Activated naive CD4-positive, alpha-beta T cell treated with anti-CD3 and anti-CD28 coated beads for 36 hours (primary cell): ENCODE data around the gene EIF3L. TPM values are rescaled to one million over a fixed set of nuclear protein-coding genes. Genes with fewer than 3 reads are reported as not detected.

Experiments used
- CTCF ChIA-PET: fragments of 350-600 bp; sonication (Branson Sonifier 250); formaldehyde crosslinking; loops from one replicate; lab custom pipeline; 2021; ENCODE audit warnings: antibody characterized with exemption; lab: Charles Lee
- DNase-seq: peaks from one replicate; pipeline ENCODE4 v3.0.0-alpha.2; 2020
- H3K27ac Mint-ChIP-seq: one replicate; pipeline ENCODE4 v1.8.0; 2021; ENCODE audit warnings: mild to moderate bottlenecking, mixed read lengths
- H3K27me3 Mint-ChIP-seq: one replicate; pipeline ENCODE4 v1.8.0; 2021; ENCODE audit warnings: low read depth, mixed read lengths
- H3K36me3 Mint-ChIP-seq: one replicate; pipeline ENCODE4 v1.8.0; 2021; ENCODE audit warnings: low read depth, mixed read lengths
- H3K4me1 Mint-ChIP-seq: one replicate; pipeline ENCODE4 v1.8.0; 2021; ENCODE audit warnings: low read depth, mixed read lengths
- H3K4me3 Mint-ChIP-seq: one replicate; pipeline ENCODE4 v1.8.0; 2021; ENCODE audit warnings: mild to moderate bottlenecking, moderate library complexity, mixed read lengths
- H3K9me3 Mint-ChIP-seq: one replicate; pipeline ENCODE4 v1.8.0; 2021; ENCODE audit warnings: mixed read lengths
- intact Hi-C: fragments of 100-400 bp; cut with micrococcal nuclease; formaldehyde crosslinking; loops from one replicate; pipeline ENCODE4 v1.15.1; 2023
- total RNA-seq, 2 experiments: library from RNA; stranded (reverse); gene quantifications; one replicate each; pipeline ENCODE4 v1.2.3, GENCODE V29; 2021

Gene EIF3L
- total RNA-seq, 2 experiments from 2014 or later, result 776 to 797 TPM

DNA sequence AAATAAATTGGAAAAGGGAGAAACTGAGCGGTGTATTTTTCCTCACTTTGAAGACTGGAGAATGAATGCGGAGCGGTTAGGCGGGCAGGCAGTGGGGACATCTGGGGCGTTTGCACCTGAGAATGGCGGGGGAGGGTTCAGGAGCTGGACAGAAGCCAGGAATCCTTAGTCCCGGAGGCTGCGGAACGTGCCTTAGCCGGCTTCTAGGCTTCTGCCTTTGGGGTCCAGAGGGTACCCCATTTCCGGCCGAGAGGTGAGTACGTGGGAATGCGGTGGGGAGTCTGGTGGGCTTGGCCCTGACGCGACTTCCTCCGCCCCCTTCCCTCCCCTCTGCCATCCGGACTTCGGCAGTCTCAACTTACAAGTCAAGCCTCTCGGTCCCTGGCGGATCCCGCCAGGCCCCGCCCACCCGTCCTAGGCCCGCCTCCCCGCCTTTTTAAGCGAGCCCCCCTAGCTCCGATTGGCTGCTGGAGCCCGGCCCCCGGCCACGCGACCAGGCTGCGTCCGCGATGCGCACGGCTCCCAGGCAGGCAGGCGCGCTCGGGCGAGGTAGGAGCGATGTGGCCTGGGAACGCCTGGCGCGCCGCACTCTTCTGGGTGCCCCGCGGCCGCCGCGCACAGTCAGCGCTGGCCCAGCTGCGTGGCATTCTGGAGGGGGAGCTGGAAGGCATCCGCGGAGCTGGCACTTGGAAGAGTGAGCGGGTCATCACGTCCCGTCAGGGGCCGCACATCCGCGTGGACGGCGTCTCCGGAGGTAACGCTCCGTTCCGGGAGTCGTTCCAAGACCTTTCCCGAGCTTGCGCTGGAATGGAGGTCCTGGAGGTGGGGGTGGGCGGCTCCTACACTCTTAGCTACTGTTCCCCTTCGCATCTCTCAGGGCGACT lies 41.6 kb upstream of the EIF3L start, which contains the start of gene GCAT:
GCAT (plus strand) TSS at position 525 of the 884 bp plus-strand sequence; CDS start at position 559, 34 bp downstream.
- CTCF ChIA-PET, result interaction anchor here (0.5 to 4.3 kb wide), 7 partner anchors 11 to 164 kb away, joined by 3 to 51 read pairs (median 4); partner anchors contain the start of gene ANKRD54
- H3K4me1 Mint-ChIP-seq, result peaks cover 45% of the 10 kb centered on the region
- H3K27me3 Mint-ChIP-seq, result peaks cover 48% of the 10 kb centered on the region
- intact Hi-C loops, result loop anchor here (1.0 to 5.0 kb wide), 5 partner anchors 11 to 200 kb away; partner anchors contain the start of genes ANKRD54, GGA1 and LGALS1
- H3K27ac Mint-ChIP-seq, result peak within 1 kb of the TSS; percentile 61
- no peaks in the 10 kb centered on the region for H3K9me3 Mint-ChIP-seq
- peak; percentile 96 for DNase-seq
- H3K4me3 Mint-ChIP-seq, result peak within 1 kb of the TSS; percentile 80
- H3K36me3 Mint-ChIP-seq, result peaks cover 1% of the 10 kb centered on the region

DNA sequence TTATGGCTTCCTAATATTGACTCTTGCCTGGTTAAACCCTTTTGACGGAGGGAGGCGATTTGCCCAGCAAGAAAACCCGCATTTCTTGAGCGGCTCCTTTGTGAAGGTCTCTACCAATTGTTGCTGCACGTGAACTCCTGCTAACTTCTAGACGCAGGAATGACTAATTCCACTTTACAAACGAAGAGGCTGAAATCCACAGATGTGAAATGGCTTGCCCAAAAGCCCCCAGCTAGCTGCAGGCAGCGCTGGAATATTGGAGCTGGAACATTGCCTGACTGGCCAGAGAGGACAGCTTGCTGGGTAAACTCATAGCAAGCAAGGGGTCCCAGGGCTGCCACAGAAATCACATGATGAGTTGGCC lies 40.9 kb upstream of the EIF3L start:
- peak overlapping the region; percentile 80 for H3K4me3 Mint-ChIP-seq
- H3K27ac Mint-ChIP-seq, result no peak overlapping the region
- intact Hi-C loops, result loop anchor here (5.0 kb wide), 3 partner anchors 131 to 201 kb away; partner anchors contain the start of genes GGA1 and LGALS1
- peaks cover 39% of the 10 kb centered on the region for H3K4me1 Mint-ChIP-seq
- no peak for DNase-seq
- no peaks in the 10 kb centered on the region for H3K9me3 Mint-ChIP-seq
- peaks cover 1% of the 10 kb centered on the region for H3K36me3 Mint-ChIP-seq
- CTCF ChIA-PET, result interaction anchor here (0.6 to 4.3 kb wide), 5 partner anchors 10 to 127 kb away, joined by 3 to 51 read pairs (median 4); no protein-coding TSS in a partner anchor
- peaks cover 42% of the 10 kb centered on the region for H3K27me3 Mint-ChIP-seq

DNA sequence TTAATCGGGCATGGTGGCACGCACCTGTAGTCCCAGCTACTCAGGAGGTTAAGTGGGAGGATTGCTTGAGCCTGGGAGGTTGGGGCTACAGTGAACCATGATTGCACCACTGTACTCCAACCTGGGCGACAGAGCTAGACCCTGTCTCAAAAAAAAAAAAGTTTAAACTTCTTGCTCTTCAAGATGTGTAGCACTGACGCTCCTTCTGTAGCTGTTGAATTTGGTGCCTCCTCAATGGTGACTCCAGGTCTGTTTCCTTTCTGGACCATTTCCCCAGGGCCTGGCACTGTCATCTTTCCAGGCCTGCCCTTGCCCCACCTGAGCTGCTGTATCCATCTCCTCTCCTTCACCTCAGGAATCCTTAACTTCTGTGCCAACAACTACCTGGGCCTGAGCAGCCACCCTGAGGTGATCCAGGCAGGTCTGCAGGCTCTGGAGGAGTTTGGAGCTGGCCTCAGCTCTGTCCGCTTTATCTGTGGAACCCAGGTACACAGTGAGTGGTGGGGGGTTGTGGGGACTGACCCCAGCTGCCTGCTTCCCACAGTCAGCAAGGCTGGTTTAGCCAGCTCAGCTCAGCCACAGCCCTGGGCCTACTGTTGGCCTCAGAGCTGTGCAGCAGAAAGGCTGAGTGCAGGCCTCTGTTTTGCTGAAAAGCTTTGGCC lies 39.4 kb upstream of the EIF3L start:
- no peak for DNase-seq
- no peak overlapping the region for H3K4me3 Mint-ChIP-seq
- no peak overlapping the region for H3K27ac Mint-ChIP-seq
- CTCF ChIA-PET, result interaction anchor here (0.5 to 4.3 kb wide), 6 partner anchors 9 to 156 kb away, joined by 3 to 51 read pairs (median 4); partner anchors contain the start of gene GALR3
- no peaks in the 10 kb centered on the region for H3K9me3 Mint-ChIP-seq
- peaks cover 32% of the 10 kb centered on the region for H3K4me1 Mint-ChIP-seq
- intact Hi-C loops, result loop anchor here (5.0 kb wide), 3 partner anchors 133 to 203 kb away; partner anchors contain the start of genes GGA1 and LGALS1
- peaks cover 33% of the 10 kb centered on the region for H3K27me3 Mint-ChIP-seq
- H3K36me3 Mint-ChIP-seq, result peaks cover 3% of the 10 kb centered on the region

DNA sequence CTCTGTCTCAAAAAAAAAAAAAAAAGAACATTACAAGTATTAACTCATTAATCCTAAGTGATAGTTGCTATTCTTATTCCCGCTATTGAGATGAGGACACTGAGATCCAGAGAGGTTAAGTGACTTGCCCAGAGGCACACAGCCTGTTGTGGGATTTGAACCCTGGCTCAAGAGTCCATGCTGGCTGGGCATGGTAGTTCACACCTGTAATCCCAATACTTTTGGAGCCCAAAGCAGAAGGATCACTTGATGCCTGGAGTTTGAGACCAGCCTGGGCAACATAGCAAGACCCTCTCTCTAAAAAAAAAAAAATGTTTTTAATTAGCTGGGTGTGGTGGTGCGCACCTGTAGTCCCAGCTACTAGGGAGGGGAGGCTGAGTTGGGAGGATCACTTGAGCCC lies 37.4 kb upstream of the EIF3L start:
- peaks cover 18% of the 10 kb centered on the region for H3K27me3 Mint-ChIP-seq

DNA sequence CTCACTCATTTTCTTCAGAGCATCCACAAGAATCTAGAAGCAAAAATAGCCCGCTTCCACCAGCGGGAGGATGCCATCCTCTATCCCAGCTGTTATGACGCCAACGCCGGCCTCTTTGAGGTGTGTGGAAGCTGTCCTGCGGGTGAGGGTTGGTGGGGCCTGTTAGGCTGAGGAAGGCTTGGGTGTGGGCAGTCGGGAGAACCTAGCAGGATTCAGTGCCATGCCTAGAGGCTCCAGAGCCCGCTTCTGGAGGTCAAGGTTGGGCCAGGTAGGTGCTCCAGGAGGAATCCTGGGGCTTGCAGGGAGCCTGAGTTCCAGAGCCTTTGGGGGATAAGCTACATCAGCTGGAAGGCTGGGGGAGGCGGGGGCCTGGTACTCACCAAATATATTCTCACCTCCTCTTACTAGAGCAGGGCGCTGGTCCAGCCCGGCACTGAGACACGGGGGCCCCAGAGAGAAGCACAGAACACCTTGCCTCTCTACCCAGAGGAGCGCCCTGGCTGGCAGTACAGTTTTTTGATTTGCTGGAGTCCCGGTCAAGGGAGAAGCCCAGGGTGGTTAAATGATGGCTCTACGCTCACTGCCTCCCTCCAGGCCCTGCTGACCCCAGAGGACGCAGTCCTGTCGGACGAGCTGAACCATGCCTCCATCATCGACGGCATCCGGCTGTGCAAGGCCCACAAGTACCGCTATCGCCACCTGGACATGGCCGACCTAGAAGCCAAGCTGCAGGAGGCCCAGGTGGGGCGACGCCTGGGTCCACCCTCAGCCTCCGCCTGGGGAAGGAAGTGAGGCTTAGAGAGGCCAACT lies 36.1 kb upstream of the EIF3L start:
- CTCF ChIA-PET, result interaction anchor here (0.6 to 8.6 kb wide), 2 partner anchors 50 to 851 kb away, joined by 4 to 130 read pairs; no protein-coding TSS in a partner anchor
- intact Hi-C loops, result no loop called here

More for the DNA sequence above, 37.4 kb upstream of the EIF3L start:
- Mint-ChIP-seq H3K4me1 (peaks cover 16% of the 10 kb centered on the region), H3K27ac (no peak overlapping the region), H3K36me3 (peaks cover 3% of the 10 kb centered on the region), H3K4me3 (no peak overlapping the region), H3K9me3 (no peaks in the 10 kb centered on the region)
- no peak for DNase-seq
- intact Hi-C loops, result no loop called here
- CTCF ChIA-PET, result no interaction called here

DNA sequence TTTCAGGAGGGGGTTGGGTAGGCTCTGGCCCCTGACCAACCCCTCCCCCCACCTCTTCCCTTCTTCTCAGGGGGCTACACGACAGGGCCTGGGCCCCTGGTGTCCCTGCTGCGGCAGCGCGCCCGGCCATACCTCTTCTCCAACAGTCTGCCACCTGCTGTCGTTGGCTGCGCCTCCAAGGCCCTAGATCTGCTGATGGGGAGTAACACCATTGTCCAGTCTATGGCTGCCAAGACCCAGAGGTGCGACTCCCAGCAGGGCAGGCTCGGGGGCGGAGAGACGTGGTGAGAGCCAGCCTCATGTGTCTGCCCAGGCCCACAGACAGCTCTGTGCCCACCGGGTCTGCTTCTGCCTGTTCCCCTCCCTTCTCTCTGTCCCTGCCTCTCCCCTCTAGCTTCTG lies 33.6 kb upstream of the EIF3L start:
- no peak for DNase-seq
- intact Hi-C loops, result loop anchor here (5.0 kb wide), 1 partner anchor 137 kb away; the partner anchor contains the start of genes C22orf23 and POLR2F

More for the DNA sequence above, 36.1 kb upstream of the EIF3L start:
- H3K4me1 Mint-ChIP-seq, result peaks cover 17% of the 10 kb centered on the region
- H3K27me3 Mint-ChIP-seq, result peaks cover 13% of the 10 kb centered on the region
- H3K9me3 Mint-ChIP-seq, result no peaks in the 10 kb centered on the region
- H3K4me3 Mint-ChIP-seq, result no peak overlapping the region
- H3K27ac Mint-ChIP-seq, result no peak overlapping the region
- DNase-seq, result no peak
- H3K36me3 Mint-ChIP-seq, result peaks cover 7% of the 10 kb centered on the region

DNA sequence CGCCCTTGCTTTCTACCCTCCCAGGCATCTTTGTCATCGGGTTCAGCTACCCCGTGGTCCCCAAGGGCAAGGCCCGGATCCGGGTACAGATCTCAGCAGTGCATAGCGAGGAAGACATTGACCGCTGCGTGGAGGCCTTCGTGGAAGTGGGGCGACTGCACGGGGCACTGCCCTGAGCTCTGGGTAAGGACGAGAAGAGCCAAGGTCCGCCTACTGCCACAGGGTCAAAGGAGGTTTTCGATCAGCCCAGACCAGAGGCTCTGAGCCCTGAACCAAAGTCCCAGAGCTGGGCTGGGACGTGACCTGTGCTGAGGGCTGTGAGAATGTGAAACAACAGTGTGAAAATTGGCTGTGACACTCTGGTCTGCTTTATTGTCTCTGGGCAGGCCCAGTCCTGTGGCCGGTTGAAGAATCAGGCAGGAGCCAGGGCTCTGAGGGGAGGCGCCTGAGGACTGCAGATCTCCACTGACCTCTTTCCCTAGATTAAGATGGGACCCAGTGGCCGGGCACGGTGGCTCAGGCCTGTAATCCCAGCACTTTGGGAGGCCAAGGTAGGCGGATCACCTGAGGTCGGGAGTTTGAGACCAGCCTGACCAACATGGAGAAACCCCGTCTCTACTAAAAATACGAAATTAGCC lies 32.6 kb upstream of the EIF3L start:
- DNase-seq, result no peak
- CTCF ChIA-PET, result interaction anchor here (0.7 to 8.6 kb wide), 20 partner anchors 8 to 160 kb away, joined by 3 to 130 read pairs (median 6); partner anchors contain the start of genes GCAT and POLR2F
- Mint-ChIP-seq H3K9me3 (no peaks in the 10 kb centered on the region), H3K27ac (no peak overlapping the region), H3K27me3 (peaks cover 8% of the 10 kb centered on the region), H3K36me3 (peaks cover 7% of the 10 kb centered on the region), H3K4me3 (no peak overlapping the region), H3K4me1 (peaks cover 12% of the 10 kb centered on the region)
- intact Hi-C loops, result loop anchor here (1.0 to 5.0 kb wide), 4 partner anchors 47 to 149 kb away; partner anchors contain the start of genes C22orf23 and POLR2F

More for the DNA sequence above, 33.6 kb upstream of the EIF3L start:
- CTCF ChIA-PET, result interaction anchor here (1.0 to 8.6 kb wide), 4 partner anchors 14 to 118 kb away, joined by 3 to 130 read pairs (median 31); no protein-coding TSS in a partner anchor
- Mint-ChIP-seq H3K4me1 (peaks cover 12% of the 10 kb centered on the region), H3K27ac (no peak overlapping the region), H3K36me3 (peaks cover 7% of the 10 kb centered on the region), H3K4me3 (no peak overlapping the region), H3K27me3 (peaks cover 8% of the 10 kb centered on the region), H3K9me3 (no peaks in the 10 kb centered on the region)

DNA sequence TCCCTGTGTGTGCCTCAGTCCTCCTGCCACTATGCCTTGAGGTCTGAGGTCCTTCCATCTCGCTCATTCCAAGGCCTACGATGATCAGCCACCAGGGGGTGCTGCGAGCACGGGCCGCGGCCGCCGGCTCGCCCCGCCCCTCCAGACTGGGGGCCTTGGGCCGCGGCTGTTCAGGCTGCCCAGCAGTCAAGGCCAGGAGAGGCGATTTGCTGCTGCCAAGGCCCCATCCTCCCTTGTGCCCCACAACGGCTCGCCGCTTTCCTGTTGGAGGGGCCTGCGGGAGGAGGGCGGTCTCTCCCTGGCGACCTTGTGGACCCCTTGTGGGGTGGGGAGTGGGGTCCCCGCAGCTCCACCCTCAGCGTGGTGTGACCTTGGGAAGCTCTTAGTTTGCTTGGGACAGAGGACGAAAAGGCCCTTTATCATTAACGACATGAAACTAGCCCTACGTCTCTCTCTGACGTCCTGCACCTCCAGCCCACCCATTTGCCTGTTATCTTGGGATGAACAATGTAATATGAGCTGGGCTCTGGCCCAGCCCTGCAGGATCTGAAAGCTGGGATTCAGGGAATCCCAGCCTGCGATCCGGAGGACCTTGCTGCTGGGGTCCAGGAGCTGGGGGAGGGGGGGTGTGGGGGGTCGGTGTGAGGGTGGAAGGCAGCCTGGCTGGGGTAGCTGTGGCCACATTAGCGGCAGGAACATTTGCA lies 31.4 kb upstream of the EIF3L start:
- DNase-seq, result peak; percentile 83
- H3K27me3 Mint-ChIP-seq, result peaks cover 13% of the 10 kb centered on the region
- CTCF ChIA-PET, result interaction anchor here (0.5 to 8.6 kb wide), 27 partner anchors 8 to 503 kb away, joined by 3 to 130 read pairs (median 6); partner anchors contain the start of genes ANKRD54, GCAT and POLR2F
- no peaks in the 10 kb centered on the region for H3K9me3 Mint-ChIP-seq
- H3K27ac Mint-ChIP-seq, result no peak overlapping the region
- H3K4me1 Mint-ChIP-seq, result peaks cover 12% of the 10 kb centered on the region
- intact Hi-C loops, result loop anchor here (1.0 to 5.0 kb wide), 5 partner anchors 11 to 147 kb away; partner anchors contain the start of genes C22orf23, GCAT and POLR2F
- H3K36me3 Mint-ChIP-seq, result peaks cover 5% of the 10 kb centered on the region
- H3K4me3 Mint-ChIP-seq, result no peak overlapping the region

DNA sequence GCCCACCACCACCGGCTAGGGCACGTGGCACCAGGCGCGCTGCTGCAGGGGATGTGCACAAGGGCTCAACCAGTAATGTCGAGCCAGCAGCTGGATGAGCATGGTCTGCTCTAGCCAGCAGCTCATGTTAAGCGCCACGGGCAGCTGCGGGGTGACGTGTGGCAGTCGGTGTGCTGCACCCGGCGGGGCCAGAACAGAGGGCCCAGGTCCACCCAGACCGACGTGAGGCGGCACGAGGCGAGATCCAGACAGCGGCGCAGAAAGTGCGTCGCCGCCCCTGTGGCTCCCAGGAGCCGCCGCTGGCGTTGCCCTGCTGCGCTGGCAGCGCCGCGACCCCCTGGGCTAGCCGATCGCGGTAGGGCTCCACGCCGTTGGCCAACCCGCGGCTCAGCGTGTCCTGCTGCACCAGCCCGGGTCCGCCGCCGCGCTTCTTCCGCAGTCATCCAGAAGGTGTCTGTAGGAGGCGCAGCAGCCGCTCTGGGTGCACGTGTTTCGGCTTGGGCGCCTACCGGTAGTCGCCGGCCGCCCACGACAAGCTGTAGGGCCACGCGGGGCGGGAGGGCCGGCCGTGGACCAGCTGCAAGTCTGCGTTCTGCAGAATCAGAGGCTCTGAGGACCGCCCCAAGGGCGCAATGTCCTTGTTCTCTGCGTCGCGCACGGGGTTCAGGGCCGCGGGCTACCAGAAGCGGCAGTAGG lies 30.7 kb upstream of the EIF3L start:
- peak; percentile 78 for DNase-seq
- CTCF ChIA-PET, result interaction anchor here (0.6 to 8.6 kb wide), 20 partner anchors 10 to 474 kb away, joined by 3 to 130 read pairs (median 7); partner anchors contain the start of genes ANKRD54 and GCAT
- no peaks in the 10 kb centered on the region for H3K9me3 Mint-ChIP-seq
- intact Hi-C loops, result loop anchor here (1.0 to 5.0 kb wide), 2 partner anchors 11 to 134 kb away; partner anchors contain the start of genes C22orf23, GCAT and POLR2F
- H3K27me3 Mint-ChIP-seq, result peaks cover 19% of the 10 kb centered on the region
- H3K4me1 Mint-ChIP-seq, result peaks cover 12% of the 10 kb centered on the region
- H3K4me3 Mint-ChIP-seq, result no peak overlapping the region
- peaks cover 4% of the 10 kb centered on the region for H3K36me3 Mint-ChIP-seq
- no peak overlapping the region for H3K27ac Mint-ChIP-seq

DNA sequence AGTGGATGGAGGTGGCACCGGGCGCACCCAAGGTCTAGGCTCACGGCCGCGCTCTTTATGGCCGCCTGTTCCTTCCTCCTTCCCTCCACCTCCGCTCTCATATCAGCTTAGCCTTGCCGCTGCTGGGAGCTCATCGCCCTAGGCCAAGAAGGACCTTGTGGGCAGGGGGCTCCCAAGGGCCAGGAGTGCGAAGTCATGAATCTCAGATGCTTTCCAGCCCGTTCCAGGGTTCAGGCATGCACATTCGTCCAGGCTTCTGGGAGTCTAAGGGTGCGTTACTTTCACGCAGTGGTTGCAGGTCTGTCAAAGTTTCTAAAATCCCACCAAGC lies 30.1 kb upstream of the EIF3L start:
- Mint-ChIP-seq H3K36me3 (peaks cover 4% of the 10 kb centered on the region), H3K4me3 (peak overlapping the region; percentile 30), H3K4me1 (peaks cover 12% of the 10 kb centered on the region), H3K27ac (no peak overlapping the region), H3K9me3 (no peaks in the 10 kb centered on the region), H3K27me3 (peaks cover 20% of the 10 kb centered on the region)
- DNase-seq, result no peak
- CTCF ChIA-PET, result interaction anchor here (0.6 to 8.6 kb wide), 8 partner anchors 10 to 473 kb away, joined by 3 to 130 read pairs (median 15); partner anchors contain the start of gene GCAT
- intact Hi-C loops, result loop anchor here (5.0 kb wide), 1 partner anchor 133 kb away; the partner anchor contains the start of genes C22orf23 and POLR2F
